Spinal cord (tissue), 10 donors: ENCODE results near the gene RIPOR1. TPM values are rescaled to one million over a fixed set of nuclear protein-coding genes. Genes with fewer than 3 reads are reported as not detected.

ENCODE experiments used
- DNase-seq, 6 donors: peaks; one replicate each; pipeline versions ENCODE4 v3.0.0 to v3.0.0-alpha.2; 2013 to 2015; ENCODE audit warnings: low spot score in 6 of 6, low read depth in 4 of 6
- H3K27ac ChIP-seq: one replicate; pipeline ENCODE4 v1.5.1; 2013; ENCODE audit warnings: low read depth, low read length, control low read depth
- H3K27me3 ChIP-seq: one replicate; pipeline ENCODE4 v1.6.1; 2013; ENCODE audit warnings: low read length; ENCODE audit not compliant: control insufficient read depth, insufficient read depth
- H3K36me3 ChIP-seq: one replicate; pipeline ENCODE4 v1.6.1; 2013; ENCODE audit warnings: low read length; ENCODE audit not compliant: control insufficient read depth, insufficient read depth
- H3K4me1 ChIP-seq: one replicate; pipeline ENCODE4 v1.6.1; 2013; ENCODE audit warnings: low read length; ENCODE audit not compliant: control insufficient read depth, insufficient read depth
- H3K4me3 ChIP-seq: one replicate; pipeline ENCODE4 v1.5.1; 2013; ENCODE audit warnings: low read depth, low read length, control low read depth
- H3K9me3 ChIP-seq: one replicate; pipeline ENCODE4 v1.6.1; 2013; ENCODE audit warnings: low read length; ENCODE audit not compliant: control insufficient read depth, insufficient read depth
- WGBS: methylation state at CpG from one replicate; pipeline ENCODE4 v1.1.5; 2013; ENCODE audit warnings: missing lambda C conversion rate; ENCODE audit not compliant: insufficient coverage; 5-methylcytosine and 5-hydroxymethylcytosine counted together
- polyA plus RNA-seq, 2 donors: library from polyadenylated mRNA; unstranded; fragments of 120-200 nt; gene quantifications; one replicate each; pipeline ENCODE4 v1.2.1, GENCODE V29; 2013; ENCODE audit not compliant: insufficient read length in 2 of 2
- total RNA-seq, 2 donors: library from RNA; depleted of rRNA in 1 of 2; stranded (reverse); fragments of 120-200 nt in 1 of 2; fragments of >200 nt in 1 of 2; gene quantifications; one replicate each; pipeline versions ENCODE4 v1.2.3 to v1.2.4, GENCODE V29; 2013 to 2014
- donor health status: healthy.

RIPOR1 gene
- total and polyA plus RNA-seq, 4 donors, result 33.1 to 105 (median 63.3) TPM

- Histone ChIP-seq H3K9me3 (no peaks in the 10 kb centered on the region), H3K4me1 (peaks cover 36% of the 10 kb centered on the region), H3K4me3 (no peak overlapping the region), H3K27ac (no peak overlapping the region), H3K27me3 (no peaks in the 10 kb centered on the region), H3K36me3 (peaks cover 53% of the 10 kb centered on the region)
- DNase-seq, result no peak
- WGBS, result 96% methylated on average over 1 of the region's 1 CpG
These were observed 21.3 kb downstream of the RIPOR1 start for GRCh38 chr16:67549936-67550335.

- no peak overlapping the region for H3K4me3 ChIP-seq
- peaks cover 27% of the 10 kb centered on the region for H3K4me1 ChIP-seq
- WGBS, result 100% methylated on average over 2 of the region's 2 CpGs
- no peaks in the 10 kb centered on the region for H3K27me3 ChIP-seq
- H3K9me3 ChIP-seq, result no peaks in the 10 kb centered on the region
- no peak overlapping the region for H3K27ac ChIP-seq
- no peak for DNase-seq
- peaks cover 41% of the 10 kb centered on the region for H3K36me3 ChIP-seq
These were observed 22.5 kb downstream of the RIPOR1 start for GRCh38 chr16:67551091-67551490.

DNA sequence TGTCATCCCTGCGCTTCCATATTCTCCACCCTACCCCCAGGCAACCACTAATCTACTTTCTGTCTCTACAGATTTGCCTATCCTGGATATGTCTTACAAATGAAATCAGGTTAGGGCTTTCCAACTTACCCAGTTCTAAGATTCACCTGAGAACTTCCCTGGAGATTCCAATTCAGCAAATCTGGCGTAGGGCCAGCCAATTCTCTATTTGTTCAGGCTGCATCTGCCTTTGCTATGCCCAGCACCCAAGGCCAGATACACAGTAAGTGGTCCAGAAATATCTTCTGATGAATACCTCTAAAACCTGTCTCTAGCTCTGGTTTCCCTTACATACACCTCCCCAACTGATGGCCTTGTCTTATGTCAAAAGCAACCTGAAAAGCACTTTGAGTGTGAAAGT is 23.3 kb downstream of the RIPOR1 start:
- Histone ChIP-seq H3K4me3 (no peak overlapping the region), H3K4me1 (peaks cover 18% of the 10 kb centered on the region), H3K27ac (peak overlapping the region; percentile 25), H3K27me3 (no peaks in the 10 kb centered on the region), H3K9me3 (no peaks in the 10 kb centered on the region), H3K36me3 (peaks cover 34% of the 10 kb centered on the region)
- DNase-seq, result no peak
- WGBS, result 100% methylated on average over 2 of the region's 2 CpGs

DNA sequence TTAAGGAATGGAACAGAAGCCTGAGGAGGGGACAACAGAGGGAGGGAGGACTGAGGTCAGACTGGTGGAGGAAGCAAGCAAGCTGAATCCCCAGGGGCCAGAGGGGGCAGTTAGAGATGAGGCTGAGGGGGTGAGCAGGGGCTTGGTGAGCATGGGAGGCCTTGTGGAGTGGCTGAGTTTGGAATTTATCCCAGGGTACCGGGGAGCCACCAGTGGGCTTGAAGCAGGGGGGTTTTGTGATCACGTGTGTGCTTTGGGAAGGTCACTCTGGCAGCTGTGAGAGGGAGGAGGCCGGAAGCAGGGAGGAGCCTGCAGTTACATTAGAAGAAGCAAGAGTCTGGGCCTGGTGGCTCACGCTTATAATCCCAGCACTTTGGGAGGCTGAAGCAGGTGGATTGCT is 23.8 kb downstream of the RIPOR1 start:
- Histone ChIP-seq H3K4me1 (peaks cover 13% of the 10 kb centered on the region), H3K27me3 (no peaks in the 10 kb centered on the region), H3K9me3 (no peaks in the 10 kb centered on the region), H3K27ac (peak overlapping the region; percentile 25), H3K36me3 (peaks cover 29% of the 10 kb centered on the region), H3K4me3 (no peak overlapping the region)
- WGBS, result 51% methylated on average over 3 of the region's 4 CpGs
- DNase-seq, result no peak

DNA sequence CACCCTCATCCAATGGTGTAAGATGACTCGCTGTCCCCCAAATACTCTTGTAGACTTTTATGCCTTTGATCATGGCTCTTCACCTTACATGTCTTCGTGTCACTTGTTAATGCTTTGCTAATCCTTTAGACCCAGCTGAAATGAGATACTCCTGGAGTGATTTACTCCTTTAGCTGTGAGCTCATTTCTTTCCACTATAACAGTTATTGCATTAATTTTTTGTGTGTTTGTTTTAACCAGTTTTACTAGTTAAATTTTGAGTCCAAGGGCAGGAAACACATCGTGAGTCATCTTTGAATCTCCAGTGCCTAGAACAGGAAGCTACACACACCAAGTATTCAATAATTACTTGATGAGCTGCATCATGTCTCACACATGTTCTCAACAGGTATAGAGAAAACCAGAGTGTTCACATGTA is 27.2 kb downstream of the RIPOR1 start:
- DNase-seq, result no peak
- Histone ChIP-seq H3K9me3 (no peaks in the 10 kb centered on the region), H3K4me1 (peaks cover 6% of the 10 kb centered on the region), H3K4me3 (no peak overlapping the region), H3K36me3 (peaks cover 19% of the 10 kb centered on the region), H3K27ac (no peak overlapping the region), H3K27me3 (no peaks in the 10 kb centered on the region)
- WGBS, result 100% methylated on average over 2 of the region's 3 CpGs

GRCh38 chr16:67558859-67559258 is 30.2 kb downstream of the RIPOR1 start:
- Histone ChIP-seq H3K27ac (no peak overlapping the region), H3K27me3 (no peaks in the 10 kb centered on the region), H3K9me3 (no peaks in the 10 kb centered on the region), H3K4me1 (peaks cover 11% of the 10 kb centered on the region), H3K36me3 (peaks cover 9% of the 10 kb centered on the region), H3K4me3 (no peak overlapping the region)
- 80% methylated on average over 1 of the region's 1 CpG for WGBS
- DNase-seq, result no peak

DNA sequence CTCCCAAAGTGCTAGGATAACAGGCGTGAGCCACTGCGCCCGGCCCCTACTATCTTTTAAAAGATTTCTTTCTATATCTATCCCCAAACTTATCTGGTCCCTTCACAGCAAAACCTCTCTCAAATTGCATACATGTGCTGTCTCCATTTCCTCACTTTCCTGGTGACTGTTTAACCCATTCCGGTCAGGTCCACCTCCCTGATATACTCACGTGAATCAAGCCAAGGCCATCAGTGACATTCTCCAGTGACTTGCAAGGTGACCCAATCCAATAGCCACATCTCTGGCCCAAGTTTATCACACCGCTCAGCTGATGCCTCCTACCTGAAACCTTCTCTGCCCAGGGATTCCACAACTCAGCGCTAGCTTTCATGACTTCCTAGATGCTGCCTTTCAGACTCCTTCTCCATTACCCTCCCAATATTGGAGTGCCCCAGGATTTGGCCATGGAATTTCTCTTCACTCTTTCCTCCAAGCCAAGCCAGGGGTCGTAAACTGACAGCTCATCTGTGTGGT is 32.3 kb downstream of the RIPOR1 start:
- Histone ChIP-seq H3K27me3 (no peaks in the 10 kb centered on the region), H3K36me3 (peaks cover 9% of the 10 kb centered on the region), H3K4me1 (peaks cover 18% of the 10 kb centered on the region), H3K9me3 (no peaks in the 10 kb centered on the region), H3K4me3 (no peak overlapping the region), H3K27ac (no peak overlapping the region)
- no peak for DNase-seq
- 97% methylated on average over 7 of the region's 8 CpGs for WGBS

DNA sequence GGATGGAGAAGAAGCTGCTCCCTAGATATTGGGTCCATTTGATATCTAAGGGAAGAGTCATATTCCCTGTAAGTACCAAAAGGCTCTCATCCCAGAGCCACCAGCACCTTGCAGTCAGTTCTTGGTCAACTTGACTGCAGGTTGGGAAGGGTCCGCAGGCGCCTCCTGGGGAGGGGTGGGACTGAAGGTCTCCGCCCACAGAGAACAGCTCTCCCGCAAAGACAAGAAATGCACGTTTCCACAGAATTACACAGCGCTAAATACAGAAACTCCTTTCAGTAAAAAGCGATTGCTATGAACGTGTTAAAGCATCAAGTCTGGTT is 32.8 kb downstream of the RIPOR1 start:
- 2% methylated on average over 8 of the region's 8 CpGs for WGBS

GRCh38 chr16:67561824-67562525 is 33.3 kb downstream of the RIPOR1 start:
- no peaks in the 10 kb centered on the region for H3K9me3 ChIP-seq
- peaks cover 18% of the 10 kb centered on the region for H3K4me1 ChIP-seq
- under 1% methylated on average over 74 of the region's 76 CpGs for WGBS
- peak overlapping the region; percentile 71 for H3K4me3 ChIP-seq
- peak overlapping the region; percentile 93 for H3K27ac ChIP-seq
- DNase-seq, result peak; percentile 80 to 98 (median 89)
- no peaks in the 10 kb centered on the region for H3K27me3 ChIP-seq
- H3K36me3 ChIP-seq, result peaks cover 9% of the 10 kb centered on the region

More for the DNA sequence above, 32.8 kb downstream of the RIPOR1 start:
- Histone ChIP-seq H3K27ac (peak overlapping the region; percentile 93), H3K4me1 (peaks cover 18% of the 10 kb centered on the region), H3K36me3 (peaks cover 9% of the 10 kb centered on the region), H3K27me3 (no peaks in the 10 kb centered on the region), H3K4me3 (peak overlapping the region; percentile 71), H3K9me3 (no peaks in the 10 kb centered on the region)
- DNase-seq, result no peak

DNA sequence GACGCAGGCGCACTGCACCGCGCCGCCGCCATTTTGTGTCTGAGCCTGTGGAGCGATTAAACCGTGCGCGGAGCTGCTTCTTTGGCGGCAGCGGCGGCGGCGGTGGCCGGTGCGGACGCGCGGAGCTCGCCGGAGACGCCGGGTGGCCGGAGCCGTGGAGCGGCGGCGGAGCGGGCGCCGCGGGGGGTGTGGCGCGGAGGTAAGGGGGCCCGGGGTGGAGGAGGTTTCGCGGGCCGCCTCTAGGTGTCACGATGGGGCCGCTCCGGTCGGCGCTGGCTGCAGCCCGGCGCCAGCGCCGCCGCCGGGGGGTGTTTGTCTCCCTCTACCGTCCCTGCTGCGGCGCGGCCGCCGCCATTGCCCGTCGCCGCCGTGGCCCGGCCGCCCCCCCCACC is 33.9 kb downstream of the RIPOR1 start, which contains the start of gene CTCF:
CTCF (plus strand) TSS at position 1 of the 392 bp plus-strand sequence. CDS start 48,307 bp downstream, outside the sequence.
- peaks cover 9% of the 10 kb centered on the region for H3K36me3 ChIP-seq
- peak within 1 kb of the TSS; percentile 75 for H3K4me3 ChIP-seq
- peak in 5 of 6 donors; percentile 51 to 93 (median 64) for DNase-seq
- H3K9me3 ChIP-seq, result no peaks in the 10 kb centered on the region
- H3K4me1 ChIP-seq, result peaks cover 18% of the 10 kb centered on the region
- H3K27me3 ChIP-seq, result no peaks in the 10 kb centered on the region
- WGBS, result under 1% methylated on average over 56 of the region's 62 CpGs
- H3K27ac ChIP-seq, result peak within 1 kb of the TSS; percentile 93
